Measurements from ENCODE around the gene UCK2.

Gene UCK2

DNA sequence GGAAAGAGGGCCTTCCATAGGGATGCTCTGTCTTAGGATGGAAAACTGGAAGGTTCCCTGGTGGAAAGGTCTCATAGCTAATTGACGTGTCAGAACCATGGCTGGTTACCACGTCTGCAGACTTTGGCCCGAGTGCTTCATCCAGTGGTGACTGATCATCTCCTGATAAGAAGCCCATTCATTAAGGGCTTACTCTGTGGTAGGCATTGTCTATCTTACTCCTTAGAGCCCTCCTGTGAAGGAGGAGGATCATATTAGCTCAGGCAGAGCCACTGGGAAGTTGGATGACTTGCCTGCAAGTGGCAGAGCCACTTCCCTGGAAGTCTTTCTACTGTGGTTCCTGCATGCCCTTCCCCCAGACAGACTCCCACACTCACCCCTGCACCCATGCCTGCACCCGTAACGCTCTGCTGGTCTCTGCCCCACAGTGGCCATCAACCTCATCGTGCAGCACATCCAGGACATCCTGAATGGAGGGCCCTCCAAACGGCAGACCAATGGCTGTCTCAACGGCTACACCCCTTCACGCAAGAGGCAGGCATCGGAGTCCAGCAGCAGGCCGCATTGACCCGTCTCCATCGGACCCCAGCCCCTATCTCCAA is 79.9 kb downstream of the UCK2 start:
- DNase-seq, result no peak

DNA sequence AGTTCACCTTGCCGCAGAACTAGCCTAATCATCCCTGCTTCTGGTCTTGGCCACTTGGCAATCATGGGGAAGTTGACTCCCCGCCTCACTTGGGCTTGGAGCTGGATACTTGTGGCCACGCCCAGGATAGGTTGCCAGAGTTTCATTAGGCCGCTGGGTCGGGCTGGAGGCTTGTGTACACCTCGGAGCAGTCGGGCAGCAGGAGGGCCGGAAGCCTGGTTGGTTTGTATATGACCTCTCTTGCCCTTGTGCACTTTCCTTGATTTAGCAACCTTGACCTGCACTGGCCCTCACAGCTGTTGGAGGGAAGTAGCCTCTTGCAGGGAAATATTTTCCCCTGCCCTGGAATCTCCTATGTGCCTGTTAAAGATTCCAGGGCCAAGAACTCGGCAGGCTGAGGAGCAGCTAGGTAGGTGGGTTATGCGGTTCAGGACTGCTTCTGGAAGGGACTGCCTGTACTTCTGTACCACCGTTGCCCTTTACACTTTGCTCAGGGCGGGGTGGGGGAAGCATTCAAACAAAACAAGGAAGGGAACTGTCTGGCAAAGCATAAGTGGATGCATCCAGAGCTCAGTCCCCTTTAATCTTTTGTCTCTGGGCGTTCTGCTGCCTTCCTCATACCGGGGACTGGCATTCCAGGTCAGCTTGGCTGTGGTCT is 83.5 kb downstream of the UCK2 start:
- no peak for DNase-seq

DNA sequence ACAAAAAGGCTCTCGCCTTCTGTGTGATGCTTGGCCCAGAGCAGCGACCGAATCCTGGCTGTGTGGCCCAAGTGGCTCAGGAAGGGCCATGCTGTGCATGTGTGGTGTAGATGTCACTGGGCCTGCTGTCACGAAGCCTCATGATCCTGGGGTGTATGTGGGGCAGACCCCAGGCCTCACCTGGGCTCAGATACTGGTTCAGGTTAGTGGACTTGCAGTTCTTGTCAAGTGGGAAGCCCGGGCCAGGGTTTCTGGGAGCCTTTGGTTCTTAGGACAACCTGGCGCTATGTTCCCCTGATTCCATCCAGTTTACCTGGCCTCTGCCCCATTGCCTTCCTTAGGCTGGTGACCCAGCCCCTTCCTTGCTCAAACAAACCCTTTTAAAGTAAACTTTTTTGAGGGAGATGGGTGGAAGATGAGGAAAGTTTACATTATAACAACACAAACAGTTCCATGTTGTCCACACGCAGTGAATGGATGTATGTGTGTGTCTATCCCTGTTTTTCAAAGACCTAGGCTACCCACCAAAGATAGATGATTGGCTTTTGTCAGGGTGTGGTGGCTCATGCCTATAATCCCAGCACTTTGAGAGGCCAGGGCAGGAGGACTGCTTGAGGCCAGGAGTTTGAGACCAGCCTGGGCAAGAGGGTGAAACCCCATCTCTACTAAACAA is 84.3 kb downstream of the UCK2 start:
- no peak for DNase-seq

DNA sequence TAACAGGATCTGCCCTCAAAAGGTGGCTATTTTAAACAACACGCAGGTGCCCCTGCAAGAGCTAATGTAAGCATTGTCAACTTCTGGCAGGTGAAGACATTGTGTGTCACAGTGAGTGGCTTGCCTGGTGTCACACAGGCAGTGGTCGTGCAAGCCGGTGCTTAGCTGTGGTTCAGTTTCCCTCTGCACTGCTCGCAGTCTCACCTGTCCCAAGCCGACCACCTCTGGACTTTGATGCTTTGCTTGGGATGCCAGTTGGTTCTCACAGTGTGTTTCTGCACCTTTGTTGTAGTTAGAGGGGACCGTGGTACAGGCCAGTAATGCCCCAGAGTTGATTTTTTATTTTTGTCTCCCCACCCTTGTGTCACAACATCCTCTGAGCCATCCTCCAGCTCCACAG is 85.2 kb downstream of the UCK2 start:
- DNase-seq, result no peak

DNA sequence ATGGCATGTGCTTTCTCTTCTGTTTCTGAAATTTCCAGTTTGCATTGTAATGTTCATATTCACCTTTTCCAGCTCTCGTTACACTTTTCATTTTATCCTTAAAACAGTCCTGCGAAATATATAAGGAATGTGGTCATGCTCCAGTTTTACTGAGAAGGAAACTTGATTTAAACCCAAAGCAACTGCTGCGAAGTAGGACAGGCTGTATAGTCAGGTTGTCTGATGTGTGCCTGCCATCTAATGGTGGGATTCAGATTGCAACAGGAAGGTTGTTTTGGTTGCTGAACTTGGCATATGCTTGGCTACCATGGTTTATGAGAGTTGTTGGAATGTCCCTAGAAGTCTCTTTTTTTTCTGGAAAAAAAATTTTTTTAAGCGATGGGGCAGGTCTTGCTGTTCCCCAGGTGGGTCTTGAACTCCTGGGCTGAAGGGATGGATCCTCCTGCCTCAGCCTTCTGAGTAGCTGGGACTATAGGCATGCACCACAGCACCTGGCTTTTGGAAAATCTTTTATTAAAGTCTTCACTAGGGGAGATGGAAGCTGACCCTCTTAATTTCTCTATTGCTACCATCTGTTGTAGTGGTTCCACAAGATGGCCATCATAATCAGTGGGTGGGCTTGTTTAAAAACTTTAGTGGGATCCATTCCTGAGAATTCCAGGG is 86.9 kb downstream of the UCK2 start:
- peak in 1 of 2 experiments; percentile 8 for DNase-seq

DNA sequence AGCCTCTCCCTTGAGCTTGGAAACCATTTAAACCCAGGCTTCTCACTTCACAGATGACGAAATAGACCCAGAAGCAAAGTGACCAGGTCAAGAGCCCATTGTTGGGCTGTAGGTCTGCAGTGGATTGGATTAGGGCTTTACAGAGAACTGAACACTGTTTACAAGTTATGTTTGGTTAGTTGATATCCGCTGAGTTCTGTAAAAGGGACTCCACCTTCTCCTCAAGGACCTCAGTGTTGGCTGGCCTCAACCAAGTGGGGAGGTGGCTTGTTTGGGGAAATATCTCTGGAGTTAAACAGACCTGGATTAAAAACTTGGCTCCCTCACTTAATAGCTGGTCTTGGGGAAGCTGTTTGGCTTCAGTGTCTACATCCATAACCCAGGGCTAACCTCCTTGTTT is 88.1 kb downstream of the UCK2 start:
- no peak for DNase-seq

DNA sequence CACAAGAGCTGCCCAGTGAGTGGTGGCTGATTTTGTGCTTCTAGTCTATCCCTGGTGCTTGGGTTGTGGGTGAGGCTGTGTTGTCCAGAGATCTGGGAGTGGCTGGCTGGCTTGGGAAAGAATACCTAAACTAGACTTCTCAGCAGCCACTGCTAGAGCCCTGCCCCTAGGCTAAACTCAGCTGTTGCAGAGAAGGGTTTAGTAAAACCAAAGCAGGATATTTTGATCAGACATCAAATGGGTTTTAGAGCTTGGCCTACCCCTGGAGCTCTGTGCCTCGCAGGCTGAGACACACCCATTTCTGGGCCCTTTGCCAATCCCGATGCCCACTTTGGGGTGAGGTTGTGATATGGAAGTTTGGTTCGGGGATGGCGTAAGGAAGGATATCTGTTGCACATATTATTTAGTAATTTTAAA is 88.5 kb downstream of the UCK2 start:
- no peak for DNase-seq

DNA sequence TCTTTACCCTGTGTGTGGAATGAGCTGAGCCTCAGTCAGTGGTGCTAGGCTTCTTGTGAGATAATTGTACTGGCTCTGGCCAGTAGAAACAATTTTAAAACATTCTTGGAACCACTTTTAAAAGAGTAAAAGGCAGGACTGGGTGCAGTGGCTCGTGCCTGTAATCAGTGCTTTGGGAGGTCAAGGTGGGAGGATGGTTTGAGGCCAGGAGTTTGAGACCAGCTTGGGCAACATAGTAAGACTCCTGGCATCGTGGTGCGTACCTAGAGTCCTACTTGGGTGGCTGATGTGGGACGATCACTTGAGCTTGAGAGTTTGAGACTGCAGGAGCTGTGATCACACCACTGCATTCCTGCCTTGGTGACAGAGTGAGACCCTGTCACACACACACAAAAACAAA is 89.8 kb downstream of the UCK2 start:
- DNase-seq, result no peak

DNA sequence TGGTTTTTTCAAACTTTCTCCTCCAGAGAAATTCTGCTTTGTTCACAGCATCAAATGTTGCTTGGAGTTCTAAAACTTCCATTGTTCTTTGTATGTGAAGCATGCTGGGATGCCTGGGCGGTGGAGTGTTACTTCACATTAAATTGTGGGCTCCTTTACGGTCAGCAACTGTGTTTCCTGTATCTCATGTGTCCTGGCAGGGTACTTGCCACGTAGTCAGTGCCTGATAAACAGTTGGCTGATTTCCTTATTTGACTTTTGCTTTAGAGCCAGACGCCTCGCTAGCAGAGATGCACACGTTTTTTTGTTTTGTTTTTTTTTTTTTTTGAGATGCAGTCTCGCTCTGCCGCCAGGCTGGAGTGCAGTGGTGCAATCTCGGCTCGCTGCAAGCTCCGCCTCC is 96.7 kb downstream of the UCK2 start:
- DNase-seq, result no peak

DNA sequence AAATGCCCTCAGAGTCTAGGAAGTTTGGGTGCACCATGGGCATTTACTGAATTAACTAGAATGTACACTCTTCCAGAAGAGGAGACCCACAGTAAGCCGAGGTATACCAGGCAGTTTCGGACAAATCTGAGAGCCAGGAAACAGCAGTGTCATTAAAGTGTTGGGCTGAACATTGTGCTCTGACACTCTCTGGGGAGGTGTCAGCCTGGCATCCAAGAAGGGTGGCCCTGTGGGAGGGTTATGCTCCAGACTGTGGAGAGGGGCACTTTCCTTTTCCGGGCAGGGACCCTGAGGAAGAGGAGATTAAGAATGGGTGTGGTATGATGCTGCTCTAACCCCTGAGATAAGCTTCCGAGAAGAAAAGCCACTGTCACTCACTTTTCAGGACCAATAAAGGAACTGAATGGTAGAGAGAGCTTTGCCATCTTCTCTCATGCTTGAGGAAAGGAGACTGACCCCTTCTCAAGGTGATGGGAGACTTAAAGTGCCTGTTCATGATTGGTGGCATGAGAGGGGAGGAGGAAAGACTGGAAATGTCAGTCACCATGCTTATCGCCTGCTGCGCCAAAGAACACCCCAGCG is 98.2 kb downstream of the UCK2 start:
- no peak for DNase-seq

DNA sequence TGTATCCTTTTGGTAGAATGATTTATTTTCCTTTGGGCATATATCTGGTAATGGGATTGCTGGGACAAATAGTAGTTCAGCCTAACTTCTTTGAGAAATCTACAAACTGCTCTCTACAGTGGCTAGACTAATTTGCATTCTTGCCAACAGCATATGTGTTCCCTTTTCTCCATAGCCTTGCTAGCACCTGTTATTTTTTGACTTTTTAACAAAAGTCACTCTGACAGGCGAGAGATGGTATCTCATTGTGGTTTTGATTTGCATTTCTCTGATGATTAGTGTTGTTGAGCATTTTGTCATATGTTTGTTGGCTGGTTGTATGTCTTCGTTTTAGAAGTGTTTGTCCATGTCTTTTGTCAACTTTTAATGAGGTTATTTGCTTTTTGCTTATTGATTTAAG is 99.8 kb downstream of the UCK2 start:
- DNase-seq, result no peak

DNA sequence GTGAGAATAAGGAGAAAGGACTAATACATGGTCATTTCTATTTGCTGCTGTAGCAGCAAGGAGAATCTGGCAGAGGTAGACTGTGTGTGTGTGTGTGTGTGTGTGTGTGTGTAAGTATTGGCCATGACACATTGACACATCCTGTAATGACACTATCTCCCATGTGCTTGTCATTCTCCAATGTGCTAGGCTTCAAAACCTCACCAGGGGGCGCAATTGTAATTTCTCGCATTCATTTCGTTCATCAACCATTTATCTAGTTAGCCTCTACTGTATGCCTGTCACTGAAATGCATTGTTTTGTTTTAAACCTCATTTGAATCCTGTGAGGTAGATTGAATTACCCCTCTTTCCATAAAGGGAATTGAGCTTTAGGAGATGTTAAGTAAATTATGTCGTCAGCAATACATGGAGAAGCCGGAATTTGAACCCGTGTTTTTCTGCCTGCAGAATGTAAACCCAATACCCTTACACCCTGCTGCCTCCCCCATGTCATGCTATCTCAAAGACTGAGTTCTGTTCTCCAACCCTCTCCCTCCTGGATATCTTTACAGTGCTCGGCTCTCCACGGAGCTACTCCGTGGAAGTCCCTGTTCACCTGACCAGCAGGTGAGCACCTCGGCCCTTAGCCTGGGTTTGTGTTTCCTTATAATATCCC is 100.8 kb downstream of the UCK2 start:
- peak; percentile 6 to 10 for DNase-seq

DNA sequence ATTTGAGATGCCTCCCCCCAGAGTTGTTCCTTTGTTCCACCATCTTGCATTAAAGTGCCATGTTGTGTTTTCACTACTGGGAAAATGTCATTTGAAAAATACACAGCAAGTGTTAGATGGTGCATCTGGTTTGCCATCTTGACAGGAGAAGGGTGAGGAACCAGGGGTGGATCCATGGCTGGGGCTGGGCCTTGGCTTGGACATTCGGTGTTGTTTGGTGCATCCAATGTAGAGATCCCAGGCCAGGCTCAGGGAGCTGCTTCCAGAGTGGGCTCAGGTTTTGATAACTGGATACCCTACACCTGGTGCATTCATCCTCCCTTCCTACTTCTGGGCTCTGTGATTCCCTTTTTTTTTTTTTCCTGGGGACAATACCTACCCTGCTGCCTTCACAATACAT is 103.5 kb downstream of the UCK2 start:
- no peak for DNase-seq

DNA sequence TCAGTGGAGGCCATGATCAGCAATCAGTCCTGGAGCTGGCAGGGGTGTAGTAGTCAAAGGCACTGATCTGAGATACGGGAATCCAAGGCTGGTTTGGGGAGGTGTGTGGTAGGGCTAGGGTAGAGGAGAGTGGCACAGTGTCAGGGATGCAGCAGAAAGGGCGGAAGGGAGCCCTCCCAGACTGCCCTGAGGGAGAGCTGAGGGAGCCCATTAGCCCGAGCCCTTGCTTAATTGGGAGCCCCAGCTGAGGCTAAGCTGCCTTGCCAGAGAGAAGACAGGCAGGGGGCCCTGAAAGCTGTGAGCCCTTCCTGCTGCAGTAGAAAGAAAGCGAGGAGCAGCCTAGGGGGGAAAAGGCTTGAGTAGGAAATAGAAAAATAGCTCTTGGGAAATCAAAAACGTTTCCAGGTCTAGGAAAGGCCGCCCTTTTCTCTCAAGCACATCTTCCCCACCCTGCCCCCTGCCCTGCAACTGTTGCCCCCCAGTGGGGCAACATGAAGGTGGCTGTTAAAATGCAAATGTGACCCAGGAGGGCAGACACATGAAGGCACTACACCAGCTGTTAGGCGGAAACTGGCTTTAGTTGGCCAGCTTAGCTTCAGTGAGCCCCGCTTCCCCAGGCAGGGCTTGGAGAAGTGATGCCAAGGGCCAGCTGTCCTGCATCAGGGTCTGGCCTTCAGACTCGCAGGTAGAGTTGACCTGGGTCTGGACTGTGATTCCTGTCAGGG is 106.2 kb downstream of the UCK2 start:
- DNase-seq, result no peak

DNA sequence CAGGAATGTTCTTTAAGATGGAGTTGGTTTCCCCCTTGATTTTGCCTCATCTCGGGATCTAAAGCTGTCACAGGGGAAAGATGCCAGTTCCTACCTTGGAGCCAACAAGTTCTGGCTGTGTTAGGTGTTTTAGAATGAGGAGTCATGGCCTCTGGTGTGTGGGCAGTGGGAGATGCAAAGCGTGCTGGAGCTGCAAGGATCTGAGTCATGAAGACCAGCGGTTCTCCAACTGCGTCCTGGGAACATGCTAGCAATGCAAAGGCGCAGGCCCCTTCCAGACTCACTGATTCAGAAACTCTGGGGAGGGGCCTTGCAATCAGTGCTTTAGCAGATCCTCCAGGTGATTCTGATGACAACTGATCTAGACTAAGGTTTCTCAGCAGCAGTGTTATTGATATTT is 109.1 kb downstream of the UCK2 start:
- no peak for DNase-seq

DNA sequence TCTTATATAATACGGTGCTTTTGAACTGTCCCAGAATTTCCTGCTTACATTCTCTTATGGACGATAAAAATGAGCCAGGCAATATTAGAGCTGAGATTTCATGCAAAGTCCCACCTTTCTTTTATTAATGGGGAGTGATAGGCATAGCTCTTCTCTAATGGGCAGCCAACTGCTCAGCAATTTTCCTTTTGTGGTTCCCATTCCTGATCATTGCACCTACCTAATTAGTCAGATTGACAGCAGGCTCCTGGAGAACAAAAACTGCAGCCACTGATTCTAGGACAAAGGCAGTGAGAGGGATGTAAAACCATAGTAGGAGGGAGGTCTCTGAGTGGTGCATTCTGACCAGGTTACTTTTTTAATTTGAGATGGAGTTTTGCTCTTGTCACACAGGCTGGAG is 110.4 kb downstream of the UCK2 start:
- DNase-seq, result no peak

DNA sequence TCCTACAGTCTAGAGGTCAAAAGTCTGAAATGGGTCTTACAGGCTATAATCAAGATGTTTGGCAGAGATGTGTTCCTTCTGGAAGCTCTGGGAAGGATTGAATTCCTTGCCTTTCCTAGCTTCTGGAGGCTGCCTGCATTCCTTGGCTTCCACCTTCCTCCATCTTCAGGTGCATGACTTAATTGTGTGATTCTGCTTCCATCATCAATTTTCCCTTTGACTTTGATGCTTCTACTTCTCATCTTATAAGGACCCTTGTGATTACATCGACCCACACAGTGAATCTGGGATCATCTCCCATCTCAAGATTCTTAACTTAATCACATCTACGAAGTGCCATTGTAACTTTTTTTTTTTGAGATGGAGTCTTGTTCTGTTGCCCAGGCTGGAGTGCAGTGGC is 111.4 kb downstream of the UCK2 start:
- DNase-seq, result no peak

DNA sequence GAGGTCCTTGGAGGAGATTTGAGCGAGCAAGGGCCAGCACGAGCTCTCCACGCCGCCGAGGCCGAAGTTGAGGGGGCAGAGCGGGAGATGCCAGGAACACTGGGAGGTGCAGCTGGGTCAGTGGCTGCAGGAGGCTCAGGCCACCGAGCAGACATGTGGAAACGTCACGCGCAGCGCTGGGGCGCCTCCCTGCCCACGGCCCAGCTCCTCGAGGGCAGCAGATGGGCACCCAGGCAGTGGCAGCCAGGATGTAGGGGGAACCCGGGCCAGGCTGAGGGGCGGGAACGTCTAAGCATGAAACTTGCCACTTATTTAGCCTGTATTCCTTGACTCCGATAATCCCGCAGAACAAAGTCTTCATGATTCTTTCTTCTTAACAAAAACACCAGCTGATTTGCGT is 114.1 kb downstream of the UCK2 start:
- no peak for DNase-seq

DNA sequence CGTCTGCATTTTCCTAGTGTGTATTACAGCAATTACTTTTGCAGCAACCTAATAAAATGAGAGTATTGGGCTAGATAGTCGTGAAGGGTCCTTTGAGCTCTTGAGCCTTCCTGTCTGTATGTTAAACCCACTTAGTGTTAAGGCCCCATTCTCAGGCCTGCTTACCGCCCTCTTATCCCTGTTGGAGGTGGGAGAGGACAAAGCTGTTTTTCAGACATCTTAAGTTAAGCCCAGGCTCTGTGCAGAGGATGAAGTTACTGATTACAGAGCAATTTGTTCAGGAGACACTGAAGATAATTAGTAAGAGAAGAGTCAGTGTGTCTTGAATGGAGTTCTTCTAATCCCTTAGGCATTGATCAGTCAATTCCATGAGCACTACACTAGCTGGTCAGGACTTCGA is 114.6 kb downstream of the UCK2 start:
- no peak for DNase-seq

DNA sequence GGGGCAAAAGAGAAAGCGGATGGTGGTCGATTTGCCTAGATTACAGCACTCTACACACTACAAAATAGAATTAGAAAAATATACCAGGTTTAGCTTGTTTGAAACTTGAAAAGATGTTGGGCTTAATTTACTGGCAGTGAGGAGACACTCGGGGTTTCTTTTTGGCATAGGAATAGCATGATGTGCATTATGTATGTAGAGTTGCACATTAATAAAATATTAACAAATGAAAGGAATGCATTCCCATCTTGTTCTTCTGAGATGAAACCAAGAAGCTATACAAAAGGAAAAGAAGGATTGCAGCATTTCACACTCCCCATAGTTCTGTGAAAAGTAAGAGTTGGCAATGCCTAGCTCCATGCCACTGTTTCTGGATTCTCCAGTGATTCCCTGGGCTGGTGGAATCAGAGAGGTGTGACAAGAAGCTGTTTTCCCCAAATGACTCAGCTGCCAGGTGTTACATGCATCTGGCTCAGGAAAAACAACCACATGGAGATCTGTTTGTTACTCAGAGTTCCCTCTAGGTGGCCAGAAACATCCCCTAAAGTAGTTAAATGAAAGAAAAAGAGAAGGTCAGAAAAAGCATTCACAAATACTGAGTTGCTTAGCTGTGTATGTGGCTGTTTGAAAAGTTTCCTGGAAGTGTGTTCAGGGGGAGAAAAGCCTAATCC is 115.6 kb downstream of the UCK2 start:
- no peak for DNase-seq

DNA sequence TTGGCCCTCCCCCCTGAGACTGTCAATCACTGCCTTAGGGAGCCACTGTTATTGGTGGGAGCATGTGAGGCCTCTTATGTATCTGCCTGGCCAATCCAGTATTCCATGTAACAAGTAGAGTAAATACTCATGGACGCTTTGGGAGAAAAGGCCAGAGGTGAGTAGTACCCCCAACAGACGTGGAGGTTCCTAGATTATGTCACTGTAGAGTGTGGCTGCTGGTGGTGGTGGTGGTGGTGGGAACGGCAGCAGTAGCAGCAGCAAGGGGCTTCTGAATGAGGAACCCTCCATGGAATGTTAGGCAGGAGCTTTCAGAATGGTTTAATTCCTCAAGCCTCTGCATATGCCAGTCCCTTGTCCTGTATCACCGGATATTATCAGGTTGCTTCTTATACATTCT is 118.5 kb downstream of the UCK2 start:
- DNase-seq, result no peak
